GM18867 (cell line): Measurements from ENCODE around the gene NR2C2AP.

Source experiments
- ATAC-seq: cut with Tn5 transposase; IDR thresholded peaks from one replicate; pipeline ENCODE4 v1.9.1; 2021; ENCODE audit warnings: mild to moderate bottlenecking, moderate library complexity; ENCODE audit not compliant: unreplicated experiment

Gene NR2C2AP

DNA sequence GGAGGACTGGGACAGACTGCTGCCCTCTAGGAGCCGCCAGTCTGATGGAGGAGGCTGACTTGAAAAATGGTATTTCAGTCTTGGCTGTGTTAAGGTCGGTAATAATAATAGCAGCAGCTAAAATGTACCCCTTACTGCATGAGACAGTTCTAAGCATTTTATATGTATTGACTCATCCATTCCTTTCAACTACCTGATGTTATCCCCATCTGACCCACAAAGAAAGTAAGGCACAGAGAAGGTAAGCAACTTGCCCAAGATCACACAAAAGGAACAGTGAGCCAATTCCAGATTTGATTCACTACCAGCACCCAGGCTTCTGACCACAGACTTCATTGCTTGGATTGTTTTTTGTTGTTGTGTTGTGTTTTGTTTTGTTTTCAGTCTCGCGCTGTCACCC is 12.6 kb upstream of the NR2C2AP start:
- no peak for ATAC-seq

DNA sequence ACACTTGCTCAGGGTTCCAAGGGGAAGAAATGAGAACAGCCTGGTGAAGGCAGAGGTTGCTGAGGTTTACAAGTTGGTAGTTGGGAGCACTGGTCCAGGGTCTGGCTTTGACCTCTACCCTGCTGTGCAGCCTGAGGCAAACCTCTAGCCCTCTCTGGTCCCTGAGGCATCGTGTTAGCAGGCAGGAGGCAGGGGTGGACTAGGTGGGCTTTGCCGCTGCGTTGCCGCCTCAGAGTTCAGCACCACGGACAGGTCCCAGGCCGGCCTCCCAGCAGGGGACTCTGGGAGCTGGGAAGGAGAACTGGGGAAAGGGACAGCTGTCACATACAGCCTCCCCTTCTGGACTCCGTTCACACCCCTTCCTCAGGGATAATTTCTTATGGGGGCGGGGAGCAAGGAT is 11.7 kb upstream of the NR2C2AP start:
- no peak for ATAC-seq

GRCh38 chr19:19214159-19214490 is 10.9 kb upstream of the NR2C2AP start:
- ATAC-seq, result no peak

DNA sequence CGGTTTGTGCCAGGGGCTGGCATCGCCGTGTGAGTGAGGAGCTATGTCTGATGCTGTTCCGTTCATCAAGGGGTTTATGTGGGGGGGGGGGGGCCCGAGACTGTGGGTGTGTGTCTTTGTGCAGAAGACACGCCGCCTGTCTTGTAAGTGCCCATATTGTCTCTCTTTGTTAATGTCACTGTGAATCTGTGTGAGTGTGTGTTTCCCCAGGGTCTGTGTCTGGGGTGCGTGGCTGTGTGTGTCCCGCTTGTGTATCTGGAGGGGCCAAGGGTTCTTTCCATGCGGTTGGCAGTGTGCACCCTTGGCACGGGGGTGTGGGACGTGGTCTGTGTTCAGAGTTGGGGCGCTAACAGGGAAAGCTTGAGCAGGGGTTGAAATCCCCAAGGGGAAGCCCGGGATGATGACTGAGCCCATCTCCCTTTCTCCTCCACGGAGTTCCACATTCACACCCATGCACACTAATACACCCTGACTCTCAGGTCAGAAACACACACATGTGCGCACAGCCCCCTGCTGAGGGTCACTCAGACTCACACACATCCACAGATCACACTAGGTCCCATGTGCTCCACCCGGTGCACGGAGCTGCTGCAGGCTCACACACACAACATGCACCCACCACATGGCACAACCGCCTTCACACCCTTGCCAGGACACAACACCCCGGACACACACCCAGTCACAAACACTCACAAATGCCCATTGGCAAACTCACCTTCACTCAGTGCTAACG is 10.4 kb upstream of the NR2C2AP start:
- ATAC-seq, result no peak

DNA sequence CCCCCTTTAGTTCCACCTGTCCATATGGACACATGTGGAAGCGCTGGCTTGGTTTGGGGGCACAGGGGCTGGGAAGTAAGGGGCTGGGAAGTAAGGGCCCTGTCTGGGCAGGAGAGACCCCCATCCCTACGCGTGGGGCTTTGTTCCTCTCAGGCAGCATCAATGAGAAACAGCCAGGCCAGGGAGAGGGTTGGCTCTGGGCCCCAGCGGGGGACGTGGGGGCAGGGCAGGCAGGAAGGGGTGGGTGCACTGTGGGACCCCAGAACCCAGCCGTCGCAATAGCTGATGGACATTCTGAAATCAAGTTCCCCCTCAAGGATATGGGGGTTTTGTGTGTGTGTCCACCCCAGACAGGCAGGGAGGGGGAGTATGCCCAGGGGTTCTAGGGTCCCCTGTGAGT is 9.7 kb upstream of the NR2C2AP start:
- no peak for ATAC-seq

DNA sequence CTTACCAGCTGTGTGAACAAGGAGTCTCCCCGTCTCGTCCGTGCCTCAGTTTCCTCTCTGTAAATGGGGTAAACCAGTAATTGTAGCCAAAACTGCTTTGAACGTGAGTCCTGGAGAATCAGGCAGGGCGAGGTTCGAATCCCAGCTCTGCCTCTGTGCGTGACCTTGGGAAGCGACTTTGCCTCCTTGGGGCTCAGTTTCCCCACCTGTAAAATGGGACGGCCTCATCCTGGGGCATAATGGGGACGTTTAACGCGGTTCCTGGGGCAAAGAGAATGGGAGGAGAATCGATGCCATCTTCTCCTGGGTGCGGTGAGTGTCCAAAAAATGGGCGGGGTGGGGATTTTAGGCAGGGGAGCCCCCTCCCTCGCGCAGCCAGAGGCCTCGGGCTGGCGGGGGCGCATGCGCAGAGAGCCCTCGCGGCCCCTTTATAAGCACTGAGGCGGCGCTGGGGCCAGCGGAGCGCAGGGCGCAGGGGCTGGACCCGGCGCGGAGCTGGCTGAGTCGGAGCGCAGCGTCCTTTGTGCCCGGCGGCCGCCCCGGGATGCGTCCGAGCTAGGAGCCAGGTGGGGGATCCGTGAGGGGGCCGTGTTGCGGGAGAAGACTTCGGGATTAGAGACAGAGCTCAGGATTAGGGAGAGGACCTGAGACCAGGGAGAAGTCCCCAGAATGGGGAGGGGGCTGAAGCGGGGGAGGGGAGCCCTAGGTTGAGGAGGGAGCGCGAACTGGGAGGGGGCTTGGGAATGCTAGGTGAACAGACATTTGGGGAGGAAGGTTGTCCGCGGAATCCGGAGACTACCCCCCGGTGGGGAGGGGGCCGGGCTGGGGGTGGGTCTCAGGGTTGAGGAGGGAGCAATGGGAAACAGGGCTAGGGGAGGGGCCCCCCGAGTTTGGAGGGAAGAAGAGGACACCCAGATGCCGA is 8.5 kb upstream of the NR2C2AP start, which contains the start of gene NCAN:
TSS of gene NCAN (plus strand) at position 460 of the 922 bp plus-strand sequence. CDS start 4,996 bp downstream, outside the sequence.
- no peak for ATAC-seq

DNA sequence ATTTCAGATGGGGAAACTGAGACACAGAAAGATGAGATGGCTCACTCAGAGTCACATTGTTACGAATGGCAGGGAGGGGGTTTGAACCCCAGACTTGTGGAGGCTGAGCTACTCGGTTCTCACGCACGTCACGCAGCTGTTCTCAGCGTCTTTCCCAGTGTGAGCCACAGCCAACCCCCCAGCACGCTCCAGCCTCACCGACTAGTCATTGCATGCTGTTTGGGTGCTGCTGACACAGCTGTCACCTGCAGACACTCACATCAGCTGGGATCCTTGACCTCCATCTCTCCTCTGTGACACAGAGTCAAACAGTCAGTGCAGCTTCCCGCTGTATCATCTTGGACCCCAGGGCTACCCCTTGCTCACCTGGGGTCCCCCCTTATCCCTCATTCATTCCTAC is 6.2 kb upstream of the NR2C2AP start:
- ATAC-seq, result no peak

DNA sequence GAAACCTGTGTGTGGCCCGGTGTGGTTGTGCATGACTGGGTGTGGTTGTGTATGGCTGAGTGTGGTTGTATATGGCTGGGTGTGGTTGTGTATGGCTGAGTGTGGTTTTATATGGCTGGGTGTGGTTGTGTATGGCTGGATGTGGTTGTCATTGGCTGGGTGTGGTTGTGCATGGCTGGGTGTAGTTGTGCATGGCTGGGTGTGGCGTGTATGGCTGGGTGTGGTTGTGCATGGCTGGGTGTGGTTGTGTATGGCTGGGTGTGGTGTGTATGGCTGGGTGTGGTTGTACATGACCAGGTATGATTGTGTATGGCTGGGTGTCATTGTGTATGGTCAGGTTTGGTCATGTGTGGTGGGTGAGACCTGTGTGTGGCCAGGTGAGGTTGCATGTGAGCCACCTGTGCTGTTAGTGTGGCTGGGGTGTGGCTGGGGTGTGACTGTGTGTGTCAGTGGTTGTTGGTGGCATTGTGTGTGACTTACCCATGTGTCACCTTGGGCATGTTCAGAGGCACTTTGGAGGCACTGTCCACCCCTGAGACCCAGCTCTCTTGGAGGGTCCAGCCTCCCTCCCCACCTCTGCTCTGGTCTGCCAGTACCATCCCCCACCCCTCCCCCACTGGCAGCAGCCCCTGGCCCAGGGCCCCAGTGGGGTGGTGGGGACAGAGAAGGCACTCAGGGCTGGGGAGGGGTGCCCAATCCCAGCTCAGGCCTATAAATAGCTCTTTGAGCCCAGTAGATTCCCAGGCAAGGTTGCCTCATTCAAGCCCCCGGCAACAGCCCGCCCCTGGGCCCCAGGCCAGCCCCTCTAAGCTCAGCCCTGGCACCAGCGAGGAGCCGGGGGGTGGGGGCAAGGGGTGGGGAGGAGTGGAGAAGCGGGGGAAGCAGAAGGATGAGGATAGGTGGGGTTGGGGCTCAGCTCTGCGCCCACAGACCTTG is 4.7 kb upstream of the NR2C2AP start:
- ATAC-seq, result no peak

GRCh38 chr19:19206938-19207337 is 3.7 kb upstream of the NR2C2AP start:
- ATAC-seq, result no peak

GRCh38 chr19:19205416-19206410 is 2.5 kb upstream of the NR2C2AP start:
- ATAC-seq, result no peak

DNA sequence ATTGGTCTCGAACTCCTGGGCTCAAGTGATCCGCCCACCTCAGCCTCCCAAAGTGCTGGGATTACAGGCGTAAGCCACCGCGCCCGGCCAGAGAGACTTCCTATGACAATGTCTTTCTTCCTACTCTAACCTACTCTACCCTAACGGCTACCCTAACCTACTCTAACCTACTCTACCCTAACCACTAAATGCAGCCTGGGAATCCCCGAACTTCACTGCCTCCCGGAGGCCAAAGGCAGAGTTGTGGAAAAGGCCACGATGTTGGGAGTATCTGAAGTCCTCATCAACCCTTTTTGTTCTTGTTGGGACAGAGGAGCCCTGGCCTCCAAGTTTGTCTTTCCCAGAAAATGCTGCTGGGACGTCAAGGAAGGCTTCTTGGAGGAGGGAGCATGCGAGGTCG is 967 bp upstream of the NR2C2AP start:
- no peak for ATAC-seq

- ATAC-seq, result no peak
These were observed 555 bp downstream of the NR2C2AP start for GRCh38 chr19:19202707-19203011.

GRCh38 chr19:19201697-19202630 is 1.2 kb downstream of the NR2C2AP start:
- ATAC-seq, result no peak

DNA sequence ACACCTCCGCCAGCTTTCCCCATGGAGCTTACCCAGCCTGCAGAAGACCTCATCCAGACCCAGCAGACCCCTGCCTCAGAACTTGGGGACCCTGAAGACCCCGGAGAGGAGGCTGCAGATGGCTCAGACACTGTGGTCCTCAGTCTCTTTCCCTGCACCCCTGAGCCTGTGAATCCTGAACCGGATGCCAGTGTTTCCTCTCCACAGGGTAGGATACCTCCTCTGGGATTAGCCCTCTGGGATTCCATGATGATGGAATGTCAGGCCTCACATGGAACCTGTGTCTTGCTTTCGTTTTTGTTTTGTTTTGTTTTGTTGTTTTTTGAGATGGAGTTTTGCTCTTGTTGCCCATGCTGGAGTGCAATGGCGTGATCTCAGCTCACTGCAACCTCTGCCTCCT is 9.3 kb downstream of the NR2C2AP start:
- no peak for ATAC-seq

GRCh38 chr19:19192910-19193423 is 10.2 kb downstream of the NR2C2AP start:
- ATAC-seq, result no peak

DNA sequence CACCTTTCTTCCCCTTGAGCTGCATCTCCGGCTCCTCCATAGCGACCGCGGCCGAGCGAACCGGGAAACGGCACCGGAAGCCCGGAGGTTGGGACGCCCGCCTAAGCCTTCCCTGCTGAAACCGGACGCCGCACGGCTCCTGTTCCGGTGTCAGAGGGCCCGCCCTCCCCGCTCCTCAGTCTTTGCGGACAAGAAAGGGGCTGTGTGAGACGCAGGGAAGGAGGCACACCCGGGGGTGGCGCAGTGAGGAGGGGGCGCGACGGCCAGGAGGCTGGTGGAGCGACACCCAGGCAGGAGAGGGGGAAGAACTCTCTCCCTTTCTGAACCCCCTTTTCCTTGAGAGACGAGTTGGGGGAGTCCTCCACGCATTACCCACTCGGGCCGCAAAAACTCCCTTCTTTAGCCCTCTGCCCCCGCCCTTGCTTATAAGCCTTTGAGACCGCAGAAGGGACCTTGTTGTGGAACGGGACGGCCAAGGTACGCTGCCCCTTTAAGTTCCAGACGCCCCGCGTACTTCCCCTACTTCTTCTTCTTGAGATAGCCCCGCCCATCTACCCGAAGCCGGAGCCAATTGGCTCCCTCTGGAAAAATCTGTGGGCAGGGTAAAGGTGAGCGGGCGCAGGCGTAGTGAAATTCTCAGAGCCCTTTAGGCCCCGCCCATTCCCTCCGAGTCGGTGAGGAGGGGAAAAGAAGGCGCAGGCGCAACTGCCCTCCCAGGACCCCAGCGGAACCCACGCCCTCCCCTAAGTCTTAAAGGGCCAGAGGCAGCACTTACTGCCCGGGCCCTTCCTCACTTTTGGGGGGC is 10.9 kb downstream of the NR2C2AP start, which contains the start of the genes BORCS8 and RFXANK:
TSS of gene BORCS8 (minus strand) at position 75 of the 805 bp plus-strand sequence. CDS start at position 40, 35 bp downstream.
TSS of gene RFXANK (plus strand) at position 181 of the 805 bp plus-strand sequence. CDS start 1,689 bp downstream, outside the sequence.
- peak; percentile 83 for ATAC-seq

- ATAC-seq, result peak; percentile 6
These were observed 11.5 kb downstream of the NR2C2AP start for GRCh38 chr19:19191768-19192077.

- no peak for ATAC-seq
These were observed 16.5 kb downstream of the NR2C2AP start for GRCh38 chr19:19186742-19187141.
